Endothelial cell of hepatic sinusoid (primary cell): Measurements from ENCODE around the gene SNX9.

Source experiments
- in situ Hi-C: cut with HindIII; loops from 2 replicates; pipeline ENCODE4 v1.10.0; 2017; ENCODE audit warnings: low sequenced_read_pairs

The SNX9 gene

DNA sequence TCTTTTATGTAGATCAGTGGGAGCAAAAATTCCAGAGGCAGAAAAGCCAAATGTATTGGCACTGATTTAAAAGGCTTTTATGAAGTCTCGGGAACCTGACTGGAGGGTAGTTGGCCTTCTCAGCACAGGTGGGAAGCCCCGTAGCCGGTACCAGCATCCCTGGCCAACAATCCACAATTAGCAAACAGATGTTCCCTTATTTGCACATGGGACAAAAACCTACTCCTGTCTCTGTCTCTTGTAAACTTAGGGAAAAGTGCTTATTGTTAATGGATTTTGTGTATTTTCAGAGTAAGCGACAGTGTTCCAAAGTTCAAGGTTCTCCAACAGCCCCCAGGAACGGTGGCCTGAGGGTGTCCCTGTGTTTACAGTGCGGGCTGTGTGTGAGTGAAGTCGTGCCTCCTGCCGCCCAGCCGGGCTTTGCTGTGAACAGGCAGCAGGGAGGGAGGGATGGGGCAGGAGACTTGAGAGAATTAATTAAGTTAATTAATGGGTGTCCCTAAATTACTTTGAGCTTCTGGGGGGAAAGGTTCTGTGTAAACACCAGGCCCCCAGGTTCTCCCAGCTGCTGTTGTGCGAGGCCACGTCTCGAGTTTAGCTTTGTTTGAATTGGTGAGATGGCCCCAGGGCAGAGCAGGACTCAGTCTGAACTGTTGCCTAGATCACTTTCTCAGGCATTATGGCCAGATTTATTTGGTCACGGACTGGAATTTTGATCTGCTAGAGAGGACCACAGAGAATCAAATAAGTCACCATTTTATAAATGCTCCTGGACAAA is 162.5 kb downstream of the SNX9 start:
- in situ Hi-C loops, result no loop called here

DNA sequence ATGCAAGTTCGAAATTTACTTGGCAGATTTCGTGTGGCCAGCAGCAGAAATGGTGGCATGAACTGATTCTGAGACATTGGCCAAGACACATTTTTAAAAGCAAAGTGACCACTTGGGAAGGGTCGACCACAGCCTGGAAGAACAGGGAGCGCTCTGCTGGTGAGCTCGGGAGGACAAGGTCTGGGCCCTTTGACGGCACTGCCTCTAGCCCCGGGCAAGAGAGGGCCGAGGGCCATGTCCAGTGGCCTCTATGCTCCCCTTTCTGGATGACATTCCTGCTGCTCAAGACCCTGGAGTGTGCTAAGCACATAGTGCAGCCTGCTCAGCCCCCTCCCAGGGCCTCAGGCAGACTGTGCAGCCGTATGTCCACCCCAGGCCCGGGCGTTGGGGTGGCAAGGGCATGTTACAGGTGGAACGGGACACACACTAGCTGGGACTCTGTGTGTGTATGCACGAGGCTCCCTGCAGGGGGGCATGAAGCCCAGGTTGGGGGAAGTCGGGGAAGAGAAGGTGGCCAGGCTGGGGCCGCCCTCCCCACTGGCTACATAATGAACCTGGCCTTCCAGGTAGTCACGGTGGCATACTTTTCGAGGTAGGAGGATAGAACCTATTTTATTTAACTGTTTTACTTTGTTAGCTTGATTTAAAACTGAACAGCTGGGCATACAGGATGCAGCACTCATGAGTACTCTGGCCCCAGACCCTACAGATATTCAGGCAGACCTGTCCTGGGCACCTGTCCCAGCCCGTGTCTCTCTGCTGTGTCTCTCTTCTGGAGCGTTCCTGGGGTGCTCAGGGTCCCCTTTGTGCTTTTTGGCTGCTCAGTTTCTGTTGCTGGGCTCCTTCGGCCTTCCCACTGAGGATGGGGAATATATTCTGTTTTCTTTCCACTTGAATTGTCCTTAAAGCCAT is 165.0 kb downstream of the SNX9 start:
- in situ Hi-C loops, result no loop called here

DNA sequence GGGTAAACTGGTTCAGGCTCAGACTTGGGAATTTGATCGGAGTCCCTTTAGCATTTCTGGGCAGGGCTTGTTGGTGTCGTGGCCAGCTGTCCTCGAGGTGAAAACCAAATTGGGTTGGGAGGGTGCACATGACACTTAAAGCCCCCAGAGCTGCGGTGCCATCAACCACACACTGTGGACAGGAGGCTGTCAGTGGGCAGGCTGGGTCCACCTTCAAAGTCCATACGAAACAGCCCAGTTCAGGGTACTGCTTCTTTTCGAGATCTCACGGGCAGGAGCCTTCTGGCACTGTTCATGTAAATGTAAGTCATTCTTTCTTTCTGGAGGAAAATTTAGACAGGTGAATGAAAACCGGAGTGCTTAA is 165.6 kb downstream of the SNX9 start:
- in situ Hi-C loops, result no loop called here

DNA sequence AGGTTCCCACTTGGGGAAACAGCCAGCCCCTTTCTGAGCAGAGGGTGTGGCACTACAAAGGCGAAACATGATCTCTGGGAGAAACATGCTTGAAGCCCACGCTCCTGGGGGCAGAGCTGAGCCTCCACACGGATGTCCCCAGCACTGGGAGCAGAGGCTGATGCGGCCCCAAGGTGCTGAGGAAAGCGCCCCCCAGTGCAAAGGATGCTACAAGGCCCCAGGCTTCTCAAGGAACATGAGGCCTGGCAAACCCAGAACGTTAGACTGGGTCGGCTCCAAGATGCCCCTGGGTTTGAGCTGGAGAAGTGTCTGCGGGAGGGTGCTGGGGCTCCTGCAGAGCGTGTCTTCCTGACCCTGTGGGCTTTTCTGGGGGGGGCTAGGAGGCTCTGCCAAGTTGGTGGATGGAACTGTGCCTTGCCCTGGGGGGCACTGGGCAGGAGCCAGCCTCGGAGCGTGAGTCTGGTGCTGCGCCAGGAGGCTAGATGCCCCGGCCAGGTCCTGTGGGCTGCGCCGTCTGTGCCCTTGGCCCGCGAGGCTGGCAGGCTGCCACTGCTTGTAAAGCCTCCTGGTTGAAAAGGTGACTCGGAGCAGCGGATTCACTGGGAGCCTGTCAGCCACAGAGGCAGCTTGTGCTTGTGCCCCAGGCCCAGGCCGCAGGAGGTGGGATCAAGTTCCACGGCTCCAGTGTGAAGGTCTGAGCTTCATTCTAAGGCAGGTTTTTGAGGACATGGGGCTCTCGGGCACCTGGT is 166.7 kb downstream of the SNX9 start:
- in situ Hi-C loops, result loop anchor here (5.0 kb wide), 1 partner anchor 102 kb away; no protein-coding TSS in a partner anchor

GRCh38 chr6:157990321-157991066 is 167.4 kb downstream of the SNX9 start:
- in situ Hi-C loops, result loop anchor here (5.0 kb wide), 1 partner anchor 103 kb away; no protein-coding TSS in a partner anchor

- in situ Hi-C loops, result loop anchor here (5.0 kb wide), 1 partner anchor 104 kb away; no protein-coding TSS in a partner anchor
These were observed 168.0 kb downstream of the SNX9 start for GRCh38 chr6:157991067-157991432.

GRCh38 chr6:157993076-157993475 is 170.0 kb downstream of the SNX9 start:
- in situ Hi-C loops, result loop anchor here (5.0 kb wide), 1 partner anchor 106 kb away; no protein-coding TSS in a partner anchor

DNA sequence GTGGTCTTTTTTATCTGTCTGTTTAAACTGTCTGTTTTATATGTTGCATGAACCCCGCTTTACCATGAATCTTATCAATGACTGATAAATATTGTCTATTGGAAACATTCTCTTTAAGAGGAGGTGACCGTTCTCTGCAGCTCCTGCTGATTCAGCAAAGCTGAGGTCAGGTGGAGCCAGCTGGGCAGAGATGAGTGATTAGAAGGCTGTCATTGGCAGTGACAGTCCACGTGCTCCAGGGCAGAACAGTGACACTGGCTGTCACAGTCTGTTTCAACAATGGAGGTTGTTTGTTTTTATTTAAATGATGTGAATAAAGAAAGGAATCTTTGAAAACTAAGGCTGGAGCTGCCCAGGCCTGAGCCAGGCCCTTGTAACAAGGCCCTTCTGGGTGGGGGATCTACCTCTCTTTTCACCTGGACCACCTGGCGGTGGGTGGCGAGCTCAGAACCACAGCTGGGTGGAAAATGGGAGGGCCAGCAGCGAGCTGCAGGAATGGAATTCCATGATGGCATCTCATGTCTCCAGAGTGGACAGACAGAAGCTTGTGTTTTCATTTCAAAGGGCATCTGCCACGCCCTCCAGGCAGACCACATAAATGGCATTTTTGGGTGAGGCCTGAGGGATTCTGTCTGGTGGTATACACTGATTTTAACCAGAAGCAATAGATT is 171.2 kb downstream of the SNX9 start:
- in situ Hi-C loops, result loop anchor here (5.0 kb wide), 1 partner anchor 107 kb away; no protein-coding TSS in a partner anchor
